Ectodermal cell (in vitro differentiated cells): Measurements from ENCODE around the gene AKAP6.

Experiments
- H3K27ac ChIP-seq: 2 replicates; pipeline ENCODE4 v1.7.0; 2013; ENCODE audit warnings: mild to moderate bottlenecking, low read depth, low read length; ENCODE audit not compliant: insufficient read depth, poor library complexity, severe bottlenecking
- H3K27me3 ChIP-seq: 2 replicates; pipeline ENCODE4 v1.7.0; 2013; ENCODE audit warnings: mild to moderate bottlenecking, low read length; ENCODE audit not compliant: insufficient read depth, control insufficient read depth, poor library complexity, severe bottlenecking
- H3K36me3 ChIP-seq: one replicate; pipeline ENCODE4 v1.7.0; 2013; ENCODE audit warnings: low read length; ENCODE audit not compliant: control insufficient read depth, insufficient read depth
- H3K4me1 ChIP-seq: one replicate; pipeline ENCODE4 v1.7.0; 2013; ENCODE audit warnings: low read length; ENCODE audit not compliant: control insufficient read depth, insufficient read depth
- H3K4me3 ChIP-seq: 2 replicates; pipeline ENCODE4 v1.7.0; 2013; ENCODE audit warnings: low read depth, low read length, control low read depth; ENCODE audit not compliant: insufficient read depth
- H3K9me3 ChIP-seq: 2 replicates; pipeline ENCODE4 v1.7.0; 2013; ENCODE audit warnings: mild to moderate bottlenecking, low read length, moderate library complexity; ENCODE audit not compliant: control insufficient read depth
- WGBS, 2 experiments: methylation state at CpG; one replicate each; pipeline ENCODE4 v1.1.7; 2013; ENCODE audit warnings: missing lambda C conversion rate in 2 of 2; 5-methylcytosine and 5-hydroxymethylcytosine counted together

The AKAP6 gene

GRCh38 chr14:32403688-32404087 is 74.6 kb downstream of the AKAP6 start:
- no peak overlapping the region for H3K4me3 ChIP-seq
- 94% methylated on average over 2 of the region's 2 CpGs; no CpG with 5 or more reads in 1 of the 2 experiments for WGBS, 2 experiments
- H3K9me3 ChIP-seq: no peaks in the 10 kb centered on the region
- no peaks in the 10 kb centered on the region for H3K36me3 ChIP-seq
- H3K27me3 ChIP-seq: no peaks in the 10 kb centered on the region
- no peak overlapping the region for H3K27ac ChIP-seq
- H3K4me1 ChIP-seq: no peaks in the 10 kb centered on the region

DNA sequence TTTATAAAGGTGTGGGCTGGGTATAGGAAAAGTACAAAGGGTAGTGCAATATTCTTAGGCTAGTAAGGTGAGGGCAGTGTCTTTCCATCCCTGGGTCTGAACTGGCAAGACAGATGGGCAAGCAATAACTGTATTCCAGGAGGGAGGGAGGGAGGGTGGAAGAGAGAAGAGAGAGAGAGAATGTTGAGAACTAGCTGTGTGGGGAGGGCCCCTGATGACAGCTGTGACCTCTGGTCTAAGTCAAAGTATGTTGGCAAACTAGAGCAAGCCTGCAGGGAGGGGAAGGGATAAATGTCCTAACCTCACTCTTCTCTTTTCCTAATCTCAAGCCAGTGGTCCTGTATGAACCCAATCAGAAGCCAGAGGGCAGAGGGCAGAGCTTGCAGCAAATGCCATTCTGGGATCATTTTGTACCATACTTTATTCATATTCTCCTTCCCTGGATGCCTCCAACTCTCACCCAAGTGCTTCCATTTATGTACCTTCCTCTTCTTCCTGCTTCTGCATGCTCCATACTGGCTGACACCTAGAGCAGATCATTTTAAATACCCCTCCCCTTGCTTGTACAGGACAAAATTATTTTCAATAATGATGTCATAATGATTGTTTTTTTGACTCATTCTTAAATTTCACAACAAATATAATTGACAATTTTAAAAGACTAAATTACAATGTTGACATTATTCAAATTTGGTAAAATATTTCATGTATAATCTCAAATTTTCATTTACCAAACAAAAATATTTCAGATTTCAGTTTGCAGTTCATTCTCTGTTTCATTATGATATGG is 75.9 kb downstream of the AKAP6 start:
- Histone ChIP-seq H3K4me3 (no peak overlapping the region), H3K9me3 (no peaks in the 10 kb centered on the region), H3K27ac (no peak overlapping the region), H3K27me3 (no peaks in the 10 kb centered on the region), H3K36me3 (no peaks in the 10 kb centered on the region), H3K4me1 (no peaks in the 10 kb centered on the region)

GRCh38 chr14:32405856-32406255 is 76.8 kb downstream of the AKAP6 start:
- Histone ChIP-seq H3K27me3 (no peaks in the 10 kb centered on the region), H3K4me1 (no peaks in the 10 kb centered on the region), H3K36me3 (no peaks in the 10 kb centered on the region), H3K9me3 (no peaks in the 10 kb centered on the region), H3K4me3 (no peak overlapping the region), H3K27ac (no peak overlapping the region)
- WGBS, 2 experiments: 90 to 93% methylated on average over 2 of the region's 2 CpGs

GRCh38 chr14:32407130-32407529 is 78.0 kb downstream of the AKAP6 start:
- Histone ChIP-seq H3K4me1 (no peaks in the 10 kb centered on the region), H3K4me3 (no peak overlapping the region), H3K27ac (no peak overlapping the region), H3K36me3 (no peaks in the 10 kb centered on the region), H3K9me3 (no peaks in the 10 kb centered on the region), H3K27me3 (no peaks in the 10 kb centered on the region)
- 86 to 95% methylated on average over 1 of the region's 1 CpG for WGBS, 2 experiments

DNA sequence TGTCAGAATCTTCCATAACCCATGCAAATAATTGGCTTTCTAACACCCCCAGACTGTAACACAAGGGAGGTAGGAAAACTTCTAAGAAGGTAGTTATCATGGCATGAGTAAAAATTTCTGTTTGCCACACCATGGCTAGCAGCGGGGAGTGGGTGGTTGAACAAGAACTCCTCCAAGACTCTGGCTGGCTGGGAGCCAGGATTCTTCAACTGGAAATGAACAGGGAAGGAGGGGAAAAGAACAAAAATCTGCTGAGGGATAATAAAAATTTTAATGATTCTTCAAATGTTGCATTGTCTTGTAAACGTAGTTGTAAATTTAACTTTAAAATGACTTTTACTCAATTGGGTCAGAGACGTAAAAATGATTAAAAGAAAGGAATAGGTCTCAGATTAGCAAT is 78.9 kb downstream of the AKAP6 start:
- Histone ChIP-seq H3K36me3 (no peaks in the 10 kb centered on the region), H3K27me3 (no peaks in the 10 kb centered on the region), H3K4me3 (no peak overlapping the region), H3K4me1 (no peaks in the 10 kb centered on the region), H3K9me3 (no peaks in the 10 kb centered on the region), H3K27ac (no peak overlapping the region)
- WGBS, 2 experiments: 99% methylated on average over 3 of the region's 3 CpGs

GRCh38 chr14:32412103-32412502 is 83.0 kb downstream of the AKAP6 start:
- no peak overlapping the region for H3K27ac ChIP-seq
- H3K4me1 ChIP-seq: no peaks in the 10 kb centered on the region
- no peaks in the 10 kb centered on the region for H3K36me3 ChIP-seq
- WGBS, 2 experiments: 91% methylated on average over 1 of the region's 1 CpG; no CpG with 5 or more reads in 1 of the 2 experiments
- no peak overlapping the region for H3K4me3 ChIP-seq
- H3K27me3 ChIP-seq: no peaks in the 10 kb centered on the region
- H3K9me3 ChIP-seq: no peaks in the 10 kb centered on the region

- no peak overlapping the region for H3K27ac ChIP-seq
- no peak overlapping the region for H3K4me3 ChIP-seq
- H3K36me3 ChIP-seq: no peaks in the 10 kb centered on the region
- no peaks in the 10 kb centered on the region for H3K27me3 ChIP-seq
- no peaks in the 10 kb centered on the region for H3K4me1 ChIP-seq
- 70 to 100% methylated on average over 1 to 2 of the region's 2 CpGs for WGBS, 2 experiments
- H3K9me3 ChIP-seq: no peaks in the 10 kb centered on the region
These were observed 83.4 kb downstream of the AKAP6 start for GRCh38 chr14:32412532-32412931.

GRCh38 chr14:32413967-32414640 is 85.0 kb downstream of the AKAP6 start:
- no peaks in the 10 kb centered on the region for H3K9me3 ChIP-seq

DNA sequence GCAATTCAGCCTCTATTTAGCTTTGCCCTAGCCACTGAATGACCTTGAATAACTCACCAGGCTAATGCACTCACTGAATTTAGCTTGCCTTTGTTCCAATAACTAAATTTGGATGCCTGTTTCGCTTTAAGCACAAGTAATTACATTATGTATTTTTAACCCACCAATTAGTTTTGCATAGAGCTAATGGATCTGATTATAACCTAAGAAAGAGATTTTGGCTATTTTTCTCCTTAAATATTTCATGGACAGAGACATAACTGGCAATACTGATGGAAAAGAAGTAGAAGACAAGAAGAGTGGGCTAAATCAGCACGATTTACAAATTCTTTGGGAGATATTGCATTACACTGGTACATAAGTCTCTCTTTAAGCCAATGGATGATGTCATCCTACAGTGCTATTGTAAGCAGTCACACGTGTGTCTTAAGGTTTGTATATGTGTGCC is 85.7 kb downstream of the AKAP6 start:
- Histone ChIP-seq H3K36me3 (no peaks in the 10 kb centered on the region), H3K27me3 (no peaks in the 10 kb centered on the region), H3K9me3 (no peaks in the 10 kb centered on the region), H3K27ac (no peak overlapping the region), H3K4me1 (no peaks in the 10 kb centered on the region), H3K4me3 (no peak overlapping the region)
- WGBS, 2 experiments: 62 to 78% methylated on average over 2 to 3 of the region's 3 CpGs

More at GRCh38 chr14:32413967-32414640, 85.0 kb downstream of the AKAP6 start:
- Histone ChIP-seq H3K36me3 (no peaks in the 10 kb centered on the region), H3K4me3 (no peak overlapping the region), H3K4me1 (no peaks in the 10 kb centered on the region), H3K27me3 (no peaks in the 10 kb centered on the region), H3K27ac (no peak overlapping the region)
- 64 to 81% methylated on average over 3 to 4 of the region's 4 CpGs for WGBS, 2 experiments

DNA sequence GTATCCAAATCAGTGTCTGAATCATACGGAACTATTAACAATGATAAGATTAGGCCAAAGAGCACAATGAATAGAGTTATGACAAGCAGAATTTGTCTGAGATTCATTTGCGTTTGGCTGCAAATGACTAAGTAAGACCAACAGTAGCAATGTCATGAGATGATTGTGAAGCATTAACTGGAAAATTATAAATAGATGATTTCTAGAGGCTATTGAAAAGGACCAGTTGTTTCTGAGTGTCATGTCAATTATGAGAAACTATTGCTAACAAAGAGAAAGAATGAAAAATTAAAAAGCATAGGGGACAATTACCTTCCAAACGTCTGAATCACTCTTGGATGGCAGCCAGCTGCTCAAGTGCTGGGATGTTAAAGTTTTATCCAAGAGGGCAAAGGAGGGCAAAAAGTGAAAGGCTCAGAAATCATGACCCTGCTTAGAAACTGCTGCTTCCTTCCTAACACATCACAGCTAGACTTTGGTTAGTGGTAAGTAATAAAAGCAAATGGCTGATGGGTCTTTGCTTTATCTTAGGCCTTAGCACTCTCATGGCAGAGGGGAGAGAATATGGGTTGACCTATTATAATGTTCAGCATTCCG is 89.0 kb downstream of the AKAP6 start:
- Histone ChIP-seq H3K4me1 (no peaks in the 10 kb centered on the region), H3K27me3 (no peaks in the 10 kb centered on the region), H3K36me3 (no peaks in the 10 kb centered on the region), H3K27ac (no peak overlapping the region), H3K4me3 (no peak overlapping the region), H3K9me3 (no peaks in the 10 kb centered on the region)
- WGBS, 2 experiments: 91% methylated on average over 3 to 4 of the region's 4 CpGs
